ENCODE results near the gene DENND1A.

DENND1A gene

DNA sequence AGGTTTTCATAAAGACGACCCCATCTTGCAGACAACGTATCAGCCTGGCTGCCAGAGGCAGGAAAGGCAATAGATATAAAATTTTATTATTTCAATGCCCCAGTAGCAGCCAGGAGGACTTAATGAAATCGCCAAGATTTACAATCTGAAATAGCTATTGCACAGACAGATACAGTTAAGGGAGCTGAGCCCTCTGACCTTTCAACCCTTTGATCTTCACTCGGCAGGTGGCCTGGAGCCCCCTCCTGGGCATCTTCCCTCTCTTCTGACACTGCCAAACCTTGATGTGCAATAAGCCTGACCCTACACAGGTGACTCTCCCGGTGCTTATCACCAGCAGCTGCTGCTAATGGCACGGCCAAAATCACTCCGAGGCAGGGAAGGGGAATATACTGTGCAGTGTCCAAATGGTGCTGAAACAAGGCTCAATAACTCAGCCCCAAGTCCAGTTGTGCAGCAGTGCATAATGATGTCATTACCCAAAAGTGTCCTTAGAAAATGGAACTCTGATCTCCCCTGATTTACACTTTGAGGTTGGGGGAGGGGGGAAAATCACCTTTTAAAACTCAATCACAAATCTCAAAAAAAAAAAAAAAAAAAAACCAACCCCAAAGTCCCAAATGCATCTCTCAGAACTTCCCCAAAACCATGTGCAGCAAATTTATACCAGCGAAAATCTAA lies 331.9 kb downstream of the DENND1A start:
- no peak overlapping the region for H3K9ac ChIP-seq
- H3K79me2 ChIP-seq = no peaks in the 10 kb centered on the region
- H3K9me3 ChIP-seq (ENCODE audit: control insufficient read depth, low read length) = no peaks in the 10 kb centered on the region
- no peaks in the 10 kb centered on the region for H3K4me1 ChIP-seq
- H3K36me3 ChIP-seq (ENCODE audit: control insufficient read depth, insufficient read depth, low read length) = no peaks in the 10 kb centered on the region
- H3K27ac ChIP-seq = no peak overlapping the region
- H3K27me3 ChIP-seq (ENCODE audit: control insufficient read depth, insufficient read depth, low read length) = no peaks in the 10 kb centered on the region
- H3K4me2 ChIP-seq (ENCODE audit: low read length) = no peak overlapping the region
- no peak overlapping the region for H3K4me3 ChIP-seq (ENCODE audit: low read depth, low read length)
- TF ChIP-seq, protein P1, sequence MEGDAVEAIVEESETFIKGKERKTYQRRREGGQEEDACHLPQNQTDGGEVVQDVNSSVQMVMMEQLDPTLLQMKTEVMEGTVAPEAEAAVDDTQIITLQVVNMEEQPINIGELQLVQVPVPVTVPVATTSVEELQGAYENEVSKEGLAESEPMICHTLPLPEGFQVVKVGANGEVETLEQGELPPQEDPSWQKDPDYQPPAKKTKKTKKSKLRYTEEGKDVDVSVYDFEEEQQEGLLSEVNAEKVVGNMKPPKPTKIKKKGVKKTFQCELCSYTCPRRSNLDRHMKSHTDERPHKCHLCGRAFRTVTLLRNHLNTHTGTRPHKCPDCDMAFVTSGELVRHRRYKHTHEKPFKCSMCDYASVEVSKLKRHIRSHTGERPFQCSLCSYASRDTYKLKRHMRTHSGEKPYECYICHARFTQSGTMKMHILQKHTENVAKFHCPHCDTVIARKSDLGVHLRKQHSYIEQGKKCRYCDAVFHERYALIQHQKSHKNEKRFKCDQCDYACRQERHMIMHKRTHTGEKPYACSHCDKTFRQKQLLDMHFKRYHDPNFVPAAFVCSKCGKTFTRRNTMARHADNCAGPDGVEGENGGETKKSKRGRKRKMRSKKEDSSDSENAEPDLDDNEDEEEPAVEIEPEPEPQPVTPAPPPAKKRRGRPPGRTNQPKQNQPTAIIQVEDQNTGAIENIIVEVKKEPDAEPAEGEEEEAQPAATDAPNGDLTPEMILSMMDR (IDR thresholded peaks at IDR 0.05) = no peak
- no peak overlapping the region for H2AFZ ChIP-seq

DNA sequence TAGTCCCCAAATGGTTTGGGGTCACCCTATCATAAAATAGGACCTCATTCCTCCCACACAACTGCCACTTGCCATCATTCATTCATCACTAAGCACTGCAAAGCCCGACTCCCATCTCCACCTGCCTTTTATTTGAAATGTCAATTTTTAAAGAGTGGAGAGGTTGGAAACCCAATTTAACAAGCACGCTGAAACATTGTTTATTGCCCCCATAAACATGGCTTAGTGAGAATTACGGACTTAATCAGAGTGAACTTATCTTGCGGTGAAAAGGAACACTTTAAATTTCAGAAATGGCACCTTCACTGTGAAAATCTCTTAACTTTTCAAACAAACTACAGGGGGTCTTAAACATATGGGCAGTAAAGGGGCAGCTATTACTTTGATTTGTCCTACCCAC lies 332.9 kb downstream of the DENND1A start:
- Histone ChIP-seq H3K4me2 (ENCODE audit: low read length) (no peak overlapping the region), H3K79me2 (no peaks in the 10 kb centered on the region), H3K4me3 (ENCODE audit: low read depth, low read length) (no peak overlapping the region)

DNA sequence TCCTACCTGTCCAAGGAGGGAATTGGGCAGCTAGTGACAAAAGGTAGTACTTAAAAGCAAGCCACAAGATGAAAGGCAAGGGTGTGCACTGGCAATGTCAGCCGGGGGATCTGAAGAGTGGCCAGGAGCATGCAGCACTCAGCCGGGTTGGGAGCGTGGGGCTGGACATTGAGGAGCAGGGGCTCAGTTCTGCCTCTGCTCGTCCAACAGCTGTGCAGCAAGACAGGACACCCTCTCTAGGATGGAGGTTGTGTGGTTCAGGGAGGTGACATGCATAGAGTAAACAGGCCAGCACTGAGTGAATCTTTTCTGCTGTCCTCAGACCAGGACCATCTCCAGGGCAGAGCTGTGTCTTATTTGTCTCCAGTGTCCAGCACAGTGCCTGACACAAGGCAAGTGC lies 338.6 kb downstream of the DENND1A start:
- H3K36me3 ChIP-seq (ENCODE audit: control insufficient read depth, insufficient read depth, low read length) = no peaks in the 10 kb centered on the region

More for the DNA sequence above, 332.9 kb downstream of the DENND1A start:
- Histone ChIP-seq H3K27me3 (ENCODE audit: control insufficient read depth, insufficient read depth, low read length) (no peaks in the 10 kb centered on the region), H3K27ac (no peak overlapping the region), H2AFZ (no peak overlapping the region), H3K36me3 (ENCODE audit: control insufficient read depth, insufficient read depth, low read length) (no peaks in the 10 kb centered on the region), H3K9me3 (ENCODE audit: control insufficient read depth, low read length) (no peaks in the 10 kb centered on the region), H3K9ac (no peak overlapping the region), H3K4me1 (no peaks in the 10 kb centered on the region)
- TF ChIP-seq, protein P1 (IDR thresholded peaks at IDR 0.05) = no peak

DNA sequence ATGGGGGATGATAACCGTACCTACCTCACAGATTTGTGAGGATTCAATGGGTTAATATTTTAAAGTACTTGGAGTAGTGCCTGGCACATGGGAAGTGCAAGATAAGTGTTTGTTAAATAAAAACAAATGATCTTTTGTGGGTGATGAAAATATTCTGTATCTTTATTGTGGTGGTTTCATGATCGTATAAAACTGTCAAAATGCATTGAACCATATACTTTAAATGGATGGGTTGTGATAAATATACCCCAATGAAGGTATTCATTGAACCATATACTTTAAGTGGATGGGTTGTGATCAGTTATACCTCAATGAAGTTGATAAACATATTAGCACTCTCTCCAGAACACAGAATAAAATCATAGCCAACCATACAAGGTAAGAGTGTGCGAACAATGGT lies 339.4 kb downstream of the DENND1A start:
- Histone ChIP-seq H3K4me1 (no peaks in the 10 kb centered on the region), H3K9ac (no peak overlapping the region), H3K27me3 (ENCODE audit: control insufficient read depth, insufficient read depth, low read length) (no peaks in the 10 kb centered on the region), H3K4me3 (ENCODE audit: low read depth, low read length) (no peak overlapping the region), H3K36me3 (ENCODE audit: control insufficient read depth, insufficient read depth, low read length) (no peaks in the 10 kb centered on the region), H3K4me2 (ENCODE audit: low read length) (no peak overlapping the region), H3K9me3 (ENCODE audit: control insufficient read depth, low read length) (no peaks in the 10 kb centered on the region), H3K79me2 (no peaks in the 10 kb centered on the region), H2AFZ (no peak overlapping the region), H3K27ac (no peak overlapping the region)
- TF ChIP-seq, protein P1 (IDR thresholded peaks at IDR 0.05) = no peak

More for the DNA sequence above, 338.6 kb downstream of the DENND1A start:
- no peak overlapping the region for H2AFZ ChIP-seq
- no peak overlapping the region for H3K9ac ChIP-seq
- H3K27ac ChIP-seq = no peak overlapping the region
- H3K4me2 ChIP-seq (ENCODE audit: low read length) = no peak overlapping the region
- no peak overlapping the region for H3K4me3 ChIP-seq (ENCODE audit: low read depth, low read length)
- TF ChIP-seq, protein P1 (IDR thresholded peaks at IDR 0.05) = no peak
- H3K9me3 ChIP-seq (ENCODE audit: control insufficient read depth, low read length) = no peaks in the 10 kb centered on the region
- no peaks in the 10 kb centered on the region for H3K27me3 ChIP-seq (ENCODE audit: control insufficient read depth, insufficient read depth, low read length)
- no peaks in the 10 kb centered on the region for H3K4me1 ChIP-seq
- no peaks in the 10 kb centered on the region for H3K79me2 ChIP-seq
